H9 (cell line): ENCODE data around the gene SPA17. TPM values are rescaled to one million over a fixed set of nuclear protein-coding genes. Genes with fewer than 3 reads are reported as not detected.

Experiments
- DNase-seq: peaks from one replicate; pipeline ENCODE4 v3.0.0-alpha.2; 2017
- H2AFZ ChIP-seq: one replicate; pipeline ENCODE4 v1.6.1; 2013; ENCODE audit warnings: mild to moderate bottlenecking, low read length, control low read depth, moderate library complexity
- H2AK5ac ChIP-seq: 2 replicates; pipeline ENCODE4 v1.6.1; 2013; ENCODE audit warnings: low read length, control low read depth, mixed read lengths; ENCODE audit not compliant: insufficient read length
- H2BK120ac ChIP-seq: one replicate; pipeline ENCODE4 v1.6.1; 2013; ENCODE audit warnings: low read depth, mild to moderate bottlenecking, low read length, control low read depth, inconsistent platforms; ENCODE audit not compliant: poor library complexity, severe bottlenecking
- H2BK12ac ChIP-seq: 2 replicates; pipeline ENCODE4 v1.6.1; 2013; ENCODE audit warnings: low read length, control low read depth, mixed read lengths, low read depth; ENCODE audit not compliant: insufficient read length
- H2BK15ac ChIP-seq: 2 replicates; pipeline ENCODE4 v1.6.1; 2013; ENCODE audit warnings: low read depth, low read length, control low read depth
- H2BK20ac ChIP-seq: one replicate; pipeline ENCODE4 v1.6.1; 2013; ENCODE audit warnings: low read depth, mild to moderate bottlenecking, low read length, control low read depth, inconsistent platforms; ENCODE audit not compliant: poor library complexity, severe bottlenecking
- H2BK5ac ChIP-seq: 2 replicates; pipeline ENCODE4 v1.6.1; 2013; ENCODE audit warnings: low read length, control low read depth, mixed read lengths; ENCODE audit not compliant: insufficient read length
- H3K14ac ChIP-seq: 2 replicates; pipeline ENCODE4 v1.6.1; 2013; ENCODE audit warnings: low read length, control low read depth; ENCODE audit not compliant: insufficient read depth
- H3K18ac ChIP-seq: 2 replicates; pipeline ENCODE4 v1.6.1; 2013; ENCODE audit warnings: low read depth, mild to moderate bottlenecking, mixed read lengths, low read length, control low read depth; ENCODE audit not compliant: insufficient read length
- H3K23ac ChIP-seq: 2 replicates; pipeline ENCODE4 v1.6.1; 2013; ENCODE audit warnings: low read length, control low read depth, mixed read lengths, low read depth; ENCODE audit not compliant: insufficient read length
- H3K23me2 ChIP-seq: 2 replicates; pipeline ENCODE4 v1.6.1; 2013; ENCODE audit warnings: low read depth, mild to moderate bottlenecking, mixed read lengths, low read length, control low read depth; ENCODE audit not compliant: insufficient read length, poor library complexity, severe bottlenecking
- H3K27ac ChIP-seq: 2 replicates; pipeline ENCODE4 v1.5.1; 2013; ENCODE audit warnings: low read length, control low read depth, mixed read lengths, low read depth; ENCODE audit not compliant: insufficient read length
- H3K27me3 ChIP-seq: 2 replicates; pipeline ENCODE4 v1.6.1; 2013; ENCODE audit warnings: low read length, control low read depth, inconsistent platforms; ENCODE audit not compliant: insufficient read depth
- H3K4ac ChIP-seq: 2 replicates; pipeline ENCODE4 v1.6.1; 2013; ENCODE audit warnings: low read depth, mild to moderate bottlenecking, control low read depth, inconsistent platforms, low read length, moderate library complexity
- H3K4me1 ChIP-seq: 2 replicates; pipeline ENCODE4 v1.6.1; 2013; ENCODE audit warnings: low read length, control low read depth, inconsistent platforms; ENCODE audit not compliant: insufficient read depth
- H3K4me2 ChIP-seq: 2 replicates; pipeline ENCODE4 v1.6.1; 2013; ENCODE audit warnings: low read length, control low read depth, mixed read lengths; ENCODE audit not compliant: insufficient read length, insufficient read depth
- H3K56ac ChIP-seq: 2 replicates; pipeline ENCODE4 v1.6.1; 2013; ENCODE audit warnings: low read depth, mild to moderate bottlenecking, mixed read lengths, low read length, control low read depth; ENCODE audit not compliant: insufficient read length
- H3K79me1 ChIP-seq: 2 replicates; pipeline ENCODE4 v1.6.1; 2013; ENCODE audit warnings: low read depth, mild to moderate bottlenecking, moderate library complexity, low read length, control low read depth, inconsistent platforms; ENCODE audit not compliant: insufficient read depth, poor library complexity, severe bottlenecking
- H3K79me2 ChIP-seq: 2 replicates; pipeline ENCODE4 v1.6.1; 2013; ENCODE audit warnings: low read length, control low read depth, inconsistent platforms; ENCODE audit not compliant: insufficient read depth
- H3K9ac ChIP-seq: 2 replicates; pipeline ENCODE4 v1.6.1; 2013; ENCODE audit warnings: low read length, control low read depth, mixed read lengths; ENCODE audit not compliant: insufficient read length; ENCODE audit errors: extremely low read depth
- H3K9me3 ChIP-seq: one replicate; pipeline ENCODE4 v1.6.1; 2013; ENCODE audit warnings: low read depth, low read length, inconsistent platforms; ENCODE audit not compliant: control insufficient read depth
- H3T11ph ChIP-seq: one replicate; pipeline ENCODE4 v1.6.1; 2013; ENCODE audit warnings: mild to moderate bottlenecking, low read length, control low read depth, inconsistent platforms
- H4K20me1 ChIP-seq: one replicate; pipeline ENCODE4 v1.6.1; 2013; ENCODE audit not compliant: control insufficient read depth, insufficient read length, insufficient read depth
- H4K5ac ChIP-seq: 2 replicates; pipeline ENCODE4 v1.6.1; 2013; ENCODE audit warnings: low read depth, mild to moderate bottlenecking, mixed read lengths, low read length, control low read depth; ENCODE audit not compliant: insufficient read length
- H4K8ac ChIP-seq: replicated peaks from 2 replicates; pipeline ENCODE4 v1.6.1; 2013; ENCODE audit warnings: low read length, control low read depth, mixed read lengths, low read depth; ENCODE audit not compliant: insufficient read length
- H4K91ac ChIP-seq: 2 replicates; pipeline ENCODE4 v1.6.1; 2013; ENCODE audit warnings: low read depth, mild to moderate bottlenecking, moderate library complexity, mixed read lengths, low read length, control low read depth; ENCODE audit not compliant: insufficient read length
- H3K27ac Mint-ChIP-seq, 3 experiments: 2 replicates in 2 of 3; 3 replicates in 1 of 3; pipeline ENCODE4 v1.8.0; 2020 to 2021; ENCODE audit warnings: mixed read lengths in 3 of 3, mild to moderate bottlenecking in 1 of 3, moderate library complexity in 1 of 3
- H3K27me3 Mint-ChIP-seq: 2 replicates; pipeline ENCODE4 v1.8.0; 2021; ENCODE audit warnings: low read depth, mild to moderate bottlenecking, moderate library complexity, mixed read lengths
- H3K36me3 Mint-ChIP-seq, 3 experiments: 2 replicates in 2 of 3; 3 replicates in 1 of 3; pipeline ENCODE4 v1.8.0; 2020 to 2021; ENCODE audit warnings: low read depth in 3 of 3, mixed read lengths in 3 of 3; ENCODE audit not compliant: insufficient read depth in 1 of 3
- H3K4me1 Mint-ChIP-seq, 2 experiments: 2 replicates each; pipeline ENCODE4 v1.8.0; 2020; ENCODE audit warnings: mixed read lengths in 2 of 2
- H3K4me3 Mint-ChIP-seq, 2 experiments: 2 replicates in 1 of 2; 3 replicates in 1 of 2; pipeline ENCODE4 v1.8.0; 2020 to 2021; ENCODE audit warnings: mild to moderate bottlenecking in 2 of 2, mixed read lengths in 2 of 2, moderate library complexity in 1 of 2
- H3K9me3 Mint-ChIP-seq, 2 experiments: 2 replicates in 1 of 2; 3 replicates in 1 of 2; pipeline ENCODE4 v1.8.0; 2020; ENCODE audit warnings: mild to moderate bottlenecking in 2 of 2, mixed read lengths in 2 of 2, moderate library complexity in 1 of 2
- WGBS: extraction: QIAGEN DNeasy Blood & Tissue Kit; methylation state at CpG from one replicate; pipeline ENCODE4 v1.1.7; 2013; ENCODE audit warnings: missing lambda C conversion rate, low lambda C conversion rate, mixed read lengths; ENCODE audit not compliant: insufficient read length; ENCODE audit errors: extremely low coverage; 5-methylcytosine and 5-hydroxymethylcytosine counted together
- total RNA-seq: library from RNA; stranded (reverse); gene quantifications from 2 replicates; pipeline ENCODE4 v1.2.1, GENCODE V29; 2021
- TF ChIP-seq, protein P1 (sequence below): fragments of 200-600 bp; sonication (generic); conservative IDR thresholded peaks from 3 replicates; pipeline ENCODE4 v1.8.0; 2021; ENCODE audit warnings: antibody characterized with exemption, mild to moderate bottlenecking

SPA17 gene
- total RNA-seq, 1 experiment from 2014 or later = 6.9 TPM

DNA sequence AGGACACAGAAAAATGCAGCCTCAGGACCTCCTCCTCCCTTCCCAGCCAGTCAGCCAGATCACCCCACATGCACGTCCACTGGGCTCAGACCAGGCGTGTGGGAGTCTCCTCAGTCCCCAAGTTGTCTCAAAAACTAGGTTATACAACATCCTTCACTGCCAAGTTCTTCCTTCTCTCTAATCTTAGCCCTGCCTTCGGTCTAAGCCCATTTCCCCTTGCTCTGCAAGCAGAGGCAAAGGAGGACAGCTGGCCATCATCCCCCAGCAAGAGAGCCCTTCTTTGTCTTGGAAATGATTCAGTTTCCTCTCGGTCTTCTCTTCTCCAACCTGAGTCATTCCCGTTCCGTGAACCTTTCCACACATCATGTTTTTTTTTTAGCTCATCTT is 52.0 kb downstream of the SPA17 start:
- H3K9ac ChIP-seq = no peak overlapping the region

More for the DNA sequence above, 52.0 kb downstream of the SPA17 start:
- WGBS = no CpG with 5 or more reads among the region's 6 CpGs
- H2BK5ac ChIP-seq = no peak overlapping the region
- Mint-ChIP-seq H3K9me3 (no peaks in the 10 kb centered on the region; a peak in 1 of 5 replicates), H3K4me3 (peak overlapping the region; percentile 7 to 27; a peak in 4 of 5 replicates), H3K4me1 (peaks cover 42 to 47% of the 10 kb centered on the region in 2 experiments), H3K27me3 (peaks cover 52% of the 10 kb centered on the region), H3K36me3 (no peaks in the 10 kb centered on the region; a peak in 1 of 7 replicates), H3K27ac (peak overlapping the region in 2 of 3 experiments; percentile 3 to 37; a peak in 3 of 7 replicates)
- no peak overlapping the region for H2BK120ac ChIP-seq
- no peak overlapping the region for H2BK12ac ChIP-seq
- no peak overlapping the region for H3K56ac ChIP-seq
- peaks cover 17% of the 10 kb centered on the region; the same call in 1 of the 2 replicates for H3K27me3 ChIP-seq
- no peak overlapping the region for H4K5ac ChIP-seq
- no peaks in the 10 kb centered on the region for H3K79me1 ChIP-seq
- H2AK5ac ChIP-seq = no peak overlapping the region
- peaks cover 11% of the 10 kb centered on the region for H3K4me1 ChIP-seq
- TF ChIP-seq, protein P1, sequence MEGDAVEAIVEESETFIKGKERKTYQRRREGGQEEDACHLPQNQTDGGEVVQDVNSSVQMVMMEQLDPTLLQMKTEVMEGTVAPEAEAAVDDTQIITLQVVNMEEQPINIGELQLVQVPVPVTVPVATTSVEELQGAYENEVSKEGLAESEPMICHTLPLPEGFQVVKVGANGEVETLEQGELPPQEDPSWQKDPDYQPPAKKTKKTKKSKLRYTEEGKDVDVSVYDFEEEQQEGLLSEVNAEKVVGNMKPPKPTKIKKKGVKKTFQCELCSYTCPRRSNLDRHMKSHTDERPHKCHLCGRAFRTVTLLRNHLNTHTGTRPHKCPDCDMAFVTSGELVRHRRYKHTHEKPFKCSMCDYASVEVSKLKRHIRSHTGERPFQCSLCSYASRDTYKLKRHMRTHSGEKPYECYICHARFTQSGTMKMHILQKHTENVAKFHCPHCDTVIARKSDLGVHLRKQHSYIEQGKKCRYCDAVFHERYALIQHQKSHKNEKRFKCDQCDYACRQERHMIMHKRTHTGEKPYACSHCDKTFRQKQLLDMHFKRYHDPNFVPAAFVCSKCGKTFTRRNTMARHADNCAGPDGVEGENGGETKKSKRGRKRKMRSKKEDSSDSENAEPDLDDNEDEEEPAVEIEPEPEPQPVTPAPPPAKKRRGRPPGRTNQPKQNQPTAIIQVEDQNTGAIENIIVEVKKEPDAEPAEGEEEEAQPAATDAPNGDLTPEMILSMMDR = no peak
- H4K20me1 ChIP-seq = no peaks in the 10 kb centered on the region
- H3K23me2 ChIP-seq = no peaks in the 10 kb centered on the region
- H4K8ac ChIP-seq = no peak overlapping the region
- no peak overlapping the region for H3K18ac ChIP-seq
- no peak overlapping the region for H3T11ph ChIP-seq
- peak overlapping the region; percentile 64 for H3K14ac ChIP-seq
- DNase-seq = no peak
- H3K23ac ChIP-seq = no peak overlapping the region
- no peak overlapping the region for H3K27ac ChIP-seq
- H2BK20ac ChIP-seq = no peak overlapping the region
- no peak overlapping the region for H4K91ac ChIP-seq
- no peaks in the 10 kb centered on the region for H3K79me2 ChIP-seq
- no peak overlapping the region for H2AFZ ChIP-seq
- no peaks in the 10 kb centered on the region for H3K9me3 ChIP-seq
- H3K4ac ChIP-seq = no peak overlapping the region
- no peak overlapping the region for H2BK15ac ChIP-seq
- peak overlapping the region; percentile 30 for H3K4me2 ChIP-seq
